ENCODE results near the gene CCDC167. TPM values are rescaled to one million over a fixed set of nuclear protein-coding genes. Genes with fewer than 3 reads are reported as not detected.

The CCDC167 gene
- total RNA-seq, 1 experiment from 2014 or later: 27.8 TPM

GRCh38 chr6:37540390-37540789 is 40.7 kb upstream of the CCDC167 start:
- no peaks in the 10 kb centered on the region for H3K79me2 ChIP-seq (ENCODE audit: insufficient read depth, low read length)
- H4K20me1 ChIP-seq (ENCODE audit: insufficient read depth): no peaks in the 10 kb centered on the region
- ATAC-seq (peak; percentile 19; the same call in 1 of the 2 replicates), DNase-seq (ENCODE audit: low read depth, low spot score) (no peak)
- no peak overlapping the region for H2AFZ ChIP-seq (ENCODE audit: low read depth, low read length, poor library complexity, severe bottlenecking)
- peaks cover 0 to 9% of the 10 kb centered on the region in 2 experiments; a peak in 2 of 4 replicates for H3K4me1 ChIP-seq (ENCODE audit: control insufficient read depth in 1 of 2, insufficient read depth in 2 of 2, low read length in 2 of 2)
- intact Hi-C loops (cut with micrococcal nuclease): no loop called here
- CTCF ChIA-PET: no interaction called here
- H3K9me3 ChIP-seq (ENCODE audit: control insufficient read depth in 1 of 2, insufficient read depth in 1 of 2, low read depth in 1 of 2, low read length in 2 of 2): no peaks in the 10 kb centered on the region
- no peaks in the 10 kb centered on the region for H3K36me3 ChIP-seq (ENCODE audit: control insufficient read depth in 1 of 2, insufficient read depth in 2 of 2, low read length in 2 of 2)
- no peak overlapping the region for H3K27ac ChIP-seq (ENCODE audit: low read depth, low read length)
- RAD21 ChIA-PET (ENCODE audit: low non-redundant PET in 1 of 2, low total read pairs in 2 of 2, uncharacterized antibody in 2 of 2, unreplicated experiment in 2 of 2): no interaction called here
- H3K4me3 ChIP-seq (replicated peaks in 1 of 2; ENCODE audit: low read depth in 1 of 2, low read length in 2 of 2): no peak overlapping the region
- no peaks in the 10 kb centered on the region for H3K9me2 ChIP-seq (ENCODE audit: insufficient read depth)
- POLR2A ChIA-PET: no interaction called here
- no peak overlapping the region for H3K9ac ChIP-seq (ENCODE audit: low read length)
- TF ChIP-seq TCF7L2 (IDR thresholded peaks at IDR 0.05; ENCODE audit: borderline replicate concordance, extremely low read depth, insufficient read depth, insufficient read length) (no peak), CEBPB (IDR thresholded peaks at IDR 0.05; ENCODE audit: low read depth) (no peak), ZNF274 (IDR thresholded peaks at IDR 0.05; ENCODE audit: low read depth, low read length) (no peak), ZBTB33 (IDR thresholded peaks at IDR 0.05; ENCODE audit: extremely low read depth, insufficient replicate concordance, low read length) (no peak), EZH2phosphoT487 (IDR thresholded peaks at IDR 0.05; ENCODE audit: borderline replicate concordance) (no peak), CTCF (IDR thresholded peaks at IDR 0.05 in 2 of 3, conservative IDR thresholded peaks at IDR 0.05 in 1 of 3; ENCODE audit: borderline replicate concordance in 1 of 3, insufficient read depth in 1 of 3, low read depth in 2 of 3, low read length in 2 of 3) (no peak), ELF1 (IDR thresholded peaks at IDR 0.05; ENCODE audit: borderline replicate concordance, low read depth) (no peak), JUND (IDR thresholded peaks at IDR 0.05) (no peak), POLR2AphosphoS5 (IDR thresholded peaks at IDR 0.05; ENCODE audit: low read depth, low read length) (no peak), FOSL1 (IDR thresholded peaks at IDR 0.05; ENCODE audit: low read depth) (no peak)
- TF ChIP-seq, protein P1, sequence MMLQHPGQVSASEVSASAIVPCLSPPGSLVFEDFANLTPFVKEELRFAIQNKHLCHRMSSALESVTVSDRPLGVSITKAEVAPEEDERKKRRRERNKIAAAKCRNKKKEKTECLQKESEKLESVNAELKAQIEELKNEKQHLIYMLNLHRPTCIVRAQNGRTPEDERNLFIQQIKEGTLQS (IDR thresholded peaks at IDR 0.05): no peak
- TF ChIP-seq, protein P2, sequence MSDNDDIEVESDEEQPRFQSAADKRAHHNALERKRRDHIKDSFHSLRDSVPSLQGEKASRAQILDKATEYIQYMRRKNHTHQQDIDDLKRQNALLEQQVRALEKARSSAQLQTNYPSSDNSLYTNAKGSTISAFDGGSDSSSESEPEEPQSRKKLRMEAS (IDR thresholded peaks at IDR 0.05): no peak
- H3K4me2 ChIP-seq (ENCODE audit: low read length): no peak overlapping the region
- no TSS peak for BruUV-seq (replicated peaks)
- no peaks in the 10 kb centered on the region for H3K27me3 ChIP-seq (ENCODE audit: insufficient read depth, low read length)
